HG02610 (cell line): ENCODE measurements around the gene KLHL33.

Experiments used
- ATAC-seq: cut with Tn5 transposase; IDR thresholded peaks from one replicate; pipeline ENCODE4 v1.9.1; 2021; ENCODE audit warnings: mild to moderate bottlenecking, moderate library complexity; ENCODE audit not compliant: unreplicated experiment

The KLHL33 gene

DNA sequence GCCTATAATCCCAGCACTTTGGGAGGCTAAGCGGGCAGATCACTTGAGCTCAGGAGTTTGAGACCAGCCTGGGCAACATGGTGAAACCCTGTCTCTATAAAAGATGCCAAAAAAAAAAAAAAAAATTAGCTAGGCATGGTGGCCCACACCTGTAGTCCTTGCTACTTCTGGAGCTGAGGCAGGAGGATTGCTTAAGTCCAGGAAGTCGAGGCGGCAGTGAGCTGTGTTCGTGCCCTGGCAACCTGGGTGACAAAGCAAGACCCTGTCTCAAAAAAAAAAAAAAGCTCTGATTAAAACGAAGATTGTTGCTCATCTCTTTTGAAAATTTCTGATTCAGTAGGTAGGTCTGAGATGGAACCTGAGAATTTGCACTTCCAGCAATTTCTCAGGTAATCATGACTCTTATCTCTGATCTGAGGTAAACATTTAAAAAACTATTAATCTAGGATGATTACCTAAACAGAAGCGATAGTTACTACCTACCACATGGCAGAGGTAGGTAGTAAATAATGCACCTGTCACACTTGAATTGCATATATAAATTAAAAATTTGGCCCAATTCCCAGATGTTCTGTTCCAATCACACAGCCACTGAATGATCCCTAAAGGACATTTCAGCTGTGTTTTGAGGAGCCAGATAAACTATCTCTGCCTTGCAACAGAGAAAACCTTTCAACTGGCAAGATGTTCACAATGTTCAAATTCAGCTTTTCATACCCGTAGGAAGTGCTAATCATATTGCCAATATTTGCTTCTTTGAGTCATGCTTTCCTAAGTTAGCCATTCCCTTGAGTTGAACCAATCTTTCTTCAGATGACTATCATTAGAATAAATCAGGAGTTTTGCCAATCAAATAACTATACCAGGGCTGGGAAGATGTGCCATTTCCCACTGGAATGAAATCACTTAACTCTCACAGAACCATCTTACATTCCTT, 18.4 kb downstream of the KLHL33 start:
- no peak for ATAC-seq

DNA sequence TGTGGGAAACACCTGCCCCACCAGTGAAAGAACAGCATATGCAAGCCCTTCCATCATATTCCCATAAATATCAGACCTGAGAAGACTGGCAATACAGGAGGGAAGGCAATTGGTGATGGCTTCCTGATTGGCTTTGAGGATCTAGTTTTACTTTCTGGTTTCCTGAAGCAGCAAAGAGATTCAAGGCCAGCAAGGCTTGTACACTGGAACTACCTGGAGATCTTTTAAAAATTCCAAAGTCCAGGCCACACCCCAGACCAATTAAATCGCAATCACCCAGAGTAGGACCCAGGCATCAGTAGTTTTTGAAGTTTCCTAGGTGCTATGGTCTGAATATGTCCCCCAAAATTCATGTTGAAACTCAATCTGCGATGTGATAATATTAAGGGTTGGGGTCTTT, 19.7 kb downstream of the KLHL33 start:
- no peak for ATAC-seq

DNA sequence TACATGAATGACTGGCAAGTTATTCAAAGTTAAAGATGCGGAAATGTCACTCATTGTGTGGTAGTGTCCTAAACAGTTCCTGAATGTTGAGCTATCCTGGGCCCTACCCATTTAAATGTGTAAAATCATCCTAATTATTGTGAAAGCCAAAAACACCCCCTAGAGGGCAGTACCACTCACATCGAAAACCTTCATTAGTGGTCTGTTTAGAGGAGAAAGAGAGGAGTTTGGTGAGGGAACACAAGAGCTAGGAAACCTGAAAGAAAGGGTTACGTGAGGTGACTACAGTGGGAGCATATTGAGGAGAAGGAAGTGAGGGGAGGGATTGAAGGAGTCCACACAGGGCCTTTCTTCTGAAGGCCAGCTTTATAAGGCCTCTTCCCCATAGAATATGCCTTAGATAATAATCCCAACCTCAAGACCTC, 20.2 kb downstream of the KLHL33 start:
- peak; percentile 44 for ATAC-seq

DNA sequence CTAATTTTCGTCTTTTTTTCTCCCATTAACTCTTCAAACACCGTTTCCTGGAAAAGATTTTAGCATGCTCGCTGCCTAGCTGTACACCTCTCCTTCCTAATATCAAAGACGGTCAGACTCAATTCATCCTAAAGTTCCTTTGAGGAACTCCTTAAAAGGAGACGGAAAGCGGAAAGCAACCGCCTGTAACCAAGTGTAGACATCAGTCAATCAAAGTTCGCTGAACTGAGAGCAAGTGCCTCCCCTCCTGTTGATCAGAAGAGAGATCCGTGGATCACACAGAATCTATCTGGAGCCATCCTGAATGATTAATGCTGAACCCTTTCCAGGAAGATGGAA, 22.3 kb downstream of the KLHL33 start:
- ATAC-seq = peak; percentile 45

DNA sequence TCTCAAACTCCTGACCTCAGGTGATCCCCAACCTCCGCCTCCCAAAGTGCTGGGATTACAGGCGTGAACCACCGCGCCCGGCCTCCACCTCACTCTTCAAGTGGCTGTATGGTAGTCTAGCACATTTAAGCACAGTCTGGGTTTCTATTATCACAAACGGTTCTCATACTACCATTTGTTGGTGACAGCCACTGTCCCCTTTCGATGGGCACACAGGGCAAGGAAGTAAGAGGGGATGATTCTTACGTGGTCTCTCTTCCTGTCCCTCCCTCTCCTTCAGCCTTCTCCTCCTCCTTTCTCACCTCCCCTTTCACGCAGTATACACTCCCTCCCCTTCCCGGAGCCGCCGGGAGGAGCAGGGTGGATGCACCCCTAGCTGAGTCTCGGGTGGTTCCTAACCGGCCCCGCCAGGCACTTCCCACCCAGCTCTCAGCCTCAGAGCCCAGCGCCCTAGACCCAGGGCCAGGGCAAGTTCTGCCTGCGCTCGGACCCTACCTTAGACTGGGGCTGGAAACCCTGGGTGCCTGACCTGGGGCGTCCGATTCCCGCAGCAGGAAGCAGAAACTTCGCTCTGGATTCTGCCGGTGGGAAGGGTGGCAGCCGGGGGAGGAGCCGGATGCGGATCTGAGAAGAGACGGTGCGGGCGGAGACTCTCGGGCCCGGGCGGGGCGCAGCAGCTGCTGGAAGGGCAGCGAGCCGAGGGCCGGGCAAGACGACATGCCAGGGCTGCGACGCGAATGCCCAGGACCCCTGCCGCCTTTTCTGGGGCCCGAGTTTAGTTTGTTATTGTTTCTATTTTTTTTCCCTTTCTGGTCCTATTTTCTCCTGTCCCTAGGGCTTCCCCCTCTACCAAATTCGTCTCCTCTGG, 22.9 kb downstream of the KLHL33 start, which contains the start of gene TEP1:
TSS of gene TEP1 (minus strand) at position 626 of the 868 bp plus-strand sequence. CDS start 5,062 bp downstream, outside the sequence.
- ATAC-seq = peak; percentile 82

DNA sequence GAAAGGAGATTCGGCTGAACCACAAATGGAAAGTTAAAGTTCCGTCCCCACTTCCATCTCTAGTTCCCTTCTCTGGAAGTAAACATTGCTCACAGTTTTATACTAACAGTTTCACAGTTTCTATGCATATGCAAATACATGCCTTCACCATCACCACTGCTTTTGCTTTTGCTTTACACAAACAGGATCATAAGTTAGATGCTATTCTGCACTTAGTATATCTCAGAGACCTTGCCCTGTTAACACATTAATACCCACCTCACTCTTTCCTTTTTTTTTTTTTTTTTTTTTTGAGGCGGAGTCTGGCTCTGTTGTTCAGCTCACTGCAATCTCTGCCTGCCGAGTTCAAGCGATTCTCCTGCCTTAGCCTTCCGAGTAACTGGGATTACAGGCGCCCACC, 23.6 kb downstream of the KLHL33 start:
- ATAC-seq = no peak

DNA sequence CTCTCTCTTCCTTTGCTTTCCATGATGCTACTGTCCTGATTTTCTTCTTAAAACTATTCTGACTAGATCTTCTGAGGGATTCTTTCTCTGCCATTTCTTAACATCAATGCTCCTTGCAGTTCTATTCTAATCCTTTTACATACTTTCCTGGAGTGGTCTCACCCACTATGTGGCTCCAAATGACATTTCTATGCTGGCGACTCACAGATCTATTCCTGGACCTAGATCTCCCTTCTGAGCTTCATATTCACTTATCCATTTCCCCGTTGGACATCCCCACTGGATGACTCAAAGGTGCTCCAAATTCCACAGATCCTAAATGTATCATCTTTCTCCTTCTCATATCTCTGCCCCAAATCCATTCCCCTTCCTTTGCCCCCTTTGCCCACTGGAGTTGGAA, 26.7 kb downstream of the KLHL33 start:
- no peak for ATAC-seq

DNA sequence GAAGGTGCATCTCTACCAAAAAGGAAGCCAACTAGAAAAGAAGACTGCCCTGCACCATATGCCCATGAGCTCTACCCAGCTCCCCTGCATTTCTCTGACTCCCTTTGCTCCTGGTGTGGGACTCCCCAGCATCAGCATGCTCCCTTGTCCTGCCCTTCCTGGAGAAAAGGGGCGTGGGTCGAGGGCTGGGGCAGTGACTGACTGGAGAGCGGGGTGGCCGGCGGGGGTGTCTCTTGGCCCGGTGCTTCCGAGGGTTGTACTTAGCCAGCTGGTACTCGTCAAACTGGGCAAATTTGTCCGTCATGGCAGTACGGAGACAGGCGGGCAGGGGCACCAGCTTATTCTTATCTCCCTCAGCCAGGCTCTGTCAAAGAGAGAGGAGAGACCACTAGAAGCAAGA, 32.4 kb downstream of the KLHL33 start:
- ATAC-seq = no peak

DNA sequence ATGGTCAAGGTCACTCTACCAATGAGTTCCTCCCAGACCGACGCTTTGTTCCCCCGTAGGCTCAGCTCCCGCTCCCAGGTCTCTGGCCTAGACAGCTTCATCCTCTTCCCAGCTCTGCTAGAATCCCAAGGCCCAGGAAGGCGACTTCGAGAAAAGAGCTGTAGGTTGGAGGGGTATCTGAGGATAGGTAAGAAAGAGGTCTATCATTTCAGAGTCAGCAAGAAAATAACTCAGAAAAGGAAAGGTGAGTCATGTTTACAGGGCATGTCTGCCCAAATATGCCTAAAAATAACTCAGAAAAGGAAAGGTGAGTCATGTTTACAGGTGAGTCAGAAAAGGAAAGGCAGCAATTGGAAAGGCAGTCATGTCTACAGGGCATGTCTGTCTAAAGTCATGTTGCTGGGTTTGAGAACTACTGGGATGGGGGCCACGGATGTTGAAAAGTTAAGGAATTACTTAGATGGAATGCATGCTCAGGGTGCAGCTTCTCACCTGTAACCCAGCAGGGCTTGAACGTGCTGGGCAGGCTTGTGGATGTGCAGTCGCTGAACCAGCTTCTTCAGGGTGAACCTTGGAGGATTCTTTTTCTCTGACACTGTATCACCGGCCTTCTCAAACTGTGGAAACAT, 34.9 kb downstream of the KLHL33 start:
- ATAC-seq = peak; percentile 44

DNA sequence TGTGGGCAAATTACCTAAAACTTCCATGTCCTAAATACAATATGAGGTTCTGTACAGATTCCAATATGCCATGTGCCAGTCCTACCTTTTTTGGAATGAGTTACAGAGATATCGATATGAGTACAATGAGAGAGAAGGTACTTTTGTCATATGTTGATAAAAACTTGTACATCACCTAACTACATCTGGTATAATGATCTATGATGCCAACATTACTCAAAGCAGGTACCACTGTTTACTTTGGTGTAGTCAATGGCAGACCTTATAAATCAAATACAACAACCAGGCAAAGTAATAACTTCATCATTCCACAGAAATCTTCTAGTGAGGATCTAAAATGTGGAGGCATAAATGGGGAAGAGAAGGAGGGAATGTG, 35.4 kb downstream of the KLHL33 start:
- no peak for ATAC-seq

DNA sequence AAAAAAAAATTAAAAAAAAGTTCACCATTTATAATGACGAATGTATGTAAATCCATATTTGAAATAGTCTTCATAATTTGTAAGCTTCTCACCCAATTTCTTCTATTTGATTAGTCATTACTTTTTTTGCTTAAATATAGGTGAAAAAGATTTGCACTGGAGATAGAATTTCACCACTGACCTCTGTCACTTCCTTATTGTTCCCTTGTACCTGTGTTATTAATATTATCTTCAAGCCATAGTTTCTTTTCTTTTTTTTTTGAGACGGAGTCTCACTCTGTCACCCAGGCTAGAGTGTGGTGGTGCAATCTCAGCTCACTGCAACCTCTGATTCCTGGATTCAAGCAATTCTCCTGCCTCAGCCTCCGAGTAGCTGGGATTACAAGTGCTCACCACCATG, 38.5 kb downstream of the KLHL33 start:
- no peak for ATAC-seq

DNA sequence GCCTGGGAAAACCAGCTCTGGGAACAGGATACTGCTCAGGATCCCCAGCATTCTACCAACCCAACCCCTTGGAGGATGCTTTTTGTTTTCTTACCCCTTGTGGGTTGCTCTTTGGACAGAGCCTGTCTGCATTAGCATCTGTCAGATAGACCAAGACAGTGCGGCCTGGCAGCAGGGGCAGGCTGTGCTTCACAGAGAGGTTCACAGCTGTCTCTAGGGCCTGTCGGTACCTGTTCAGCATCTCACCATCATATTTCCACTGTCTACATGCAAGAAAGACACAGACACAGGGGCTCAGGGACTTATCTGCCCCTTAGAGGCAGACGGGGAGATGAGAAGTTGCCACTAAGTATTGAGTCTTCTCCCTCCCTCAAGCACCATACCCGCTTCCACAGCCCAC, 44.5 kb downstream of the KLHL33 start:
- ATAC-seq = no peak

DNA sequence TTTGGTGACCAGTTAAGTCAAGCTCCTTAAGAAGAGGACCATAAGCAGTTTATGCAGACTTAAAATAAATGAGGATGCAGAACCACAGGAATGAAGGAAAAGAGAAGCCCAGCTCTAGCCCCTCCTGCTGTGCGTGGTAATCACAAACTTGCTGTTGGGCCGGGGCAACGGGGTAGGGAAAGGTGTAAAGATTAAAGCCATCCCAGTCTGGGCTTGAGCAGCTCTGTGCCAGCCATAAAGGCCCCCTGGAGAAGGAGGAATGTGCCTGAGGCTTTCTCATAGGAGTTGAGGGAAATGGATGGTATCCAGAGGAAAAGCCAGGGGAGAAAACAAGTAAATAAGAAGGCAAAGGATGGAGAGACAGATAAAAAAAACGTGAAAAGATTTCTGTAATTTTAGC, 47.8 kb downstream of the KLHL33 start:
- ATAC-seq = no peak

DNA sequence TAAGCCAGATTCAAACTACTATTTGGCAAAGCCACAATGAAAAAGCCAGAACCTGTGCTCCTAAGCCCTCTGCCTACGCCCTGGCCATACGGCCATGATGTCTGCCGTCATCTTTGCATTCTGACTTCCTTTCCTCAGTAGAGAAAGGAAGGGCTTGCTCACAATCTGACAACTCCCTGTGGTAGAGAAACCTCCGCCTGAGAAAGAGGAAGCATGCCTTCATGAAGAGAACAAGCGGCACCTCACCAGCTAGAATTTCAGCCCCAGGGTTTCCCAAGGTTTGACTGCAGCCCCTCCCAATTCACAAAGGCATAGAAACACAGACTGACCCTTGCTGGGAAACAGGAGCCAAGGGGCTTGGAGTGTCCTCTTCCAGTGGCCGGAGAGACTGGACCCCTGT, 48.4 kb downstream of the KLHL33 start:
- peak; percentile 71 for ATAC-seq

DNA sequence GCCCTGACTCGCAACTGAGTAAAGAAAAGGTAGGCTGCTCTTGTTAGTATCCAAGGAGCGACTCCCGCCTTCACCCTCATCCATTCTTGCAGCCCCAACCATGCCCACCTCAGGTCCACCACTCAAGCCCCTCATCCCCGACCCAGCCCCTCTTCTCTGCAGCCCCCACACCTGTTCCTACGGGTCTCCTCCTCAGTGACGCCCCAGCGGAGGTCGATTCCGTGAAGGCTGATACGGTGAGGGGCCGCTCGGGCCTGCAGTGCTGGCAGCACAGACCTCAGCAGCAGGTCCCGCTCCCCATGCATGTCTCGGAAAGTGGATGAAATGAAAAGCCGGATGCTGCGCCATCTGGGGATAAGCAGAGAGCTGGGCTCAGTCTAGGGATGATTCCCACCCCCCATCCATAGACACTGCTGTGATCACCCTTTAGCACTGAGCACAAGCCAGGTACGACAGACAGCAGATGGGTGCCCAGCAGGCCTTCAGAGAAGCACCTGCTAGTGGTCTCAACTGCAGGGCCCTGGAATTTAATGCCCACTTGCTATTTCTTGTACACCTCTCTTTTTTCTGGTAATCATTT, 49.6 kb downstream of the KLHL33 start:
- no peak for ATAC-seq

DNA sequence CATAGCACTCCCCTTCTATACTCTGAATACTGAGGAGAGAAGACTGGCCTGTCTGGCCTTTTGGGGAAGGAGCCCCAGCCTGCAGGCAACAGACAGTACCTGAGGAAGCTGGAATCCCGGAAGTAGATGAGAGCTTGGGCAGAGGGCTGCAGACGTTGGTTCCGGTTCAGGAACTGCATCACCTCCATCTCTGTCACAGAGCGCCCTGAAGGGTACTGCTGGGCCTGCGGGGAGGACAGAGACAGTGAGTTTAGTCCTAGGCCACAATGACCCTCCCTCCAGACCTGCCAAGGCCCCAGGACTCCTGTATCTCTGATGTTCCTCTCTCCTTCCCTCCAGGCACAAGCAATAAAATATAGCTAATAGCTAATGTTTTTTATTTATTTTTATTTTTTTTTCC, 51.1 kb downstream of the KLHL33 start:
- no peak for ATAC-seq

DNA sequence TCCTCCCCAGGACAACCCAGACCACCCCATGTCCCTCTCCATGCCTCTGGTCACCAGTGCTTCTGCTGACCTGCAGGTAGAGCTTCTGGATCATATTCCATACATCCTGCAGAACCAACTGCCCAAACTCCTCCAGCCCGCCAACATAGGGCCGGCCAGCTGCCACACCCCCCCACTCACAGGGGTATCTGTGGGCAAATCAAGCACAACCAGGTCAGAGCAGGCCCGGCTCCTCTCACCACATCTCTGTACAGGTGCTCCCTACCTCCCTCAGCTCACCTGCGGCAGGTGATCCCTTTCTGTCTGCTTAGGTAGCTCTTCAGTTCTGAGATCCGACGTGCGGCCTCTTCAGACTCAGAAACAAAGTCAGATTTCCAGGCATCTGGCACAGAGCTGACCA, 51.6 kb downstream of the KLHL33 start:
- ATAC-seq = no peak

DNA sequence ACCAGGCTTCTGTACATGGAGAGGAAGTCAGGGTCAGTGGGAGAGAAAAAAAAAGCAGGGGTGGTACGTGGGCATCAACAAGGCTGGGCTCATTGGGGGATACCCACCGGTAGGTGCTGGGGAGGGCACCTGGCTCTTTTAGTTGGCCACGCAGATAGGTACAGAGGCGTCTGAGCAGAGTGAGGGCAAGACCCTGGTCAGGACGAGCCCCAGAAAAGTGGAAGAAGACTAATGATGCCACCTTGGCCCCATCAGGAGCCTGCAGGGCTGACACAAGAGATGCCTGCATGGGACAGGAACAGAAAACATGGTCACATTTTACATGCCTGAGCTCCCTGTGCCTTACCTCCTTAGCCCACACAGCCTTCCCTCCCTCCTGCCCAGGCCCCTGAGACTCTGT, 52.3 kb downstream of the KLHL33 start:
- ATAC-seq = no peak

DNA sequence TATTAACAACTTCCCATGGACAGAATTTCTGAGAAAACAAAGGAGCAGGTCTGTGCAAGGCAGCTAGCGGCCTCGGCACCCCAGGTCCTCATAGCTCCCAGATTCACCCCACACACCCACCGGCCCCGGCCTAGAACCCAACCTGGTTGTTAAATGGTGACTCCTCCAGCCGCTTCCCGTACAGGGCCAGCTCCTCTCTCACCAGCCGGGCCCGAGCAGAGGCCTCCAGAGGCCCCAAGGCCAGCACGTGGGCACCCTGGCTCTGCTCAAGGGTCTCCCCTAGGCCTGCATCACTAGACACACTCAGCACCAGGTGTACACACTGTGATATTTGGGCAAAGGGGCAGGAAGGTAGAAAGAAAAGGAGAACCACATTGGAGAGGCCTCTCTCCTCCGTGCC, 52.9 kb downstream of the KLHL33 start:
- no peak for ATAC-seq

DNA sequence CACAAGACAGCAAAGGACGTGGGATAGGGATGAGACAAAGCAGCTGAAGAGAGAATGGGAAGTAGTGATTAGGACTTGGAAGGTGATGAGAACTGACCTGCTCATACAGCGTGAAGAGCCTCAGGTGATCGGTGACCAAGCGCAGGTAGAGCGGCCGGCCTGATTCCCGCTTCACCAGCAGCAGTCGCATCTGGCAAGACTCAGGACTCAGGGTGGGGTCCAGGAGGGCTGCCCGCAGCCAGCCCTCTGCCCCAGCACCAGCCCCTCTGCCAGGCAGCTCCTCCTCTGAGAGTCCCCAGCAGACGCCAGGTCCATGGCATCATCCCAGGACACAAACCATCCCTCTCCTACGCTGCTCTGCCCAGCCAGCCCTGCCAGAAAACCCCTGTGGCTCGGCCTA, 53.4 kb downstream of the KLHL33 start:
- ATAC-seq = no peak

DNA sequence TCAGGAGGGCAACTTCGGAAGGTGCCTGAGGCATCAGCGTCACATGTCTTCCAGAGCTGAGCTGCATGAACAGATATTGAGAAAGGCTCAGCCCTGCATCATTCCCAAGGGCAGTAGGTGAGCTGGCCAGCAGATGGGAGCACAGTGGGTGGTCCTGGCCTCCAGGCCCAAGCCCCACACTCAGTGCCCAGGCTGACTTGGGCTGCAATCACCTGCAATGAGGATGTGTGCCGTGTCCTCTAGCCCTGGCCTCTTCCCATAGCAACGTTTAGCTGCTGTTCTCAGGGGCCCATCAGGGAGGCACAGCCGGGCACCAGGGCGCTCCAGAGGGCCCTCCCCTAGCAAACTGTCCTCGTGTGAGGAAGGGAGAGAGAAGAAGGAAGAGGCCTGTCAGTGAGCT, 54.6 kb downstream of the KLHL33 start:
- no peak for ATAC-seq
